Activated T-helper 1 cell treated with anti-CD3 and anti-CD28 coated beads, Interleukin-12 subunit alpha, Interleukin-12 subunit beta, Interleukin-2, Interleukin-4 antibody, amounts not matched to agents 30 ng/mL and 10 ng/mL and 1 ng/mL, durations not matched to agents 14 hours and 24 hours and 36 hours (primary cell): Measurements from ENCODE around the gene STARD13. TPM values are rescaled to one million over a fixed set of nuclear protein-coding genes. Genes with fewer than 3 reads are reported as not detected.

Experiments used
- DNase-seq: peaks from one replicate; pipeline ENCODE4 v3.0.0; 2021; ENCODE audit warnings: low spot score
- H3K27ac Mint-ChIP-seq: one replicate; pipeline ENCODE4 v1.8.0; 2021; ENCODE audit warnings: mild to moderate bottlenecking, mixed read lengths
- H3K27me3 Mint-ChIP-seq: one replicate; pipeline ENCODE4 v1.8.0; 2022; ENCODE audit warnings: mild to moderate bottlenecking, moderate library complexity, mixed read lengths; ENCODE audit not compliant: insufficient read depth
- H3K36me3 Mint-ChIP-seq: one replicate; pipeline ENCODE4 v1.8.0; 2021; ENCODE audit warnings: low read depth, mixed read lengths
- H3K4me1 Mint-ChIP-seq: one replicate; pipeline ENCODE4 v1.8.0; 2021; ENCODE audit warnings: low read depth, mixed read lengths
- H3K4me3 Mint-ChIP-seq: one replicate; pipeline ENCODE4 v1.8.0; 2021; ENCODE audit warnings: mild to moderate bottlenecking, moderate library complexity, mixed read lengths
- H3K9me3 Mint-ChIP-seq: one replicate; pipeline ENCODE4 v1.8.0; 2021; ENCODE audit warnings: mixed read lengths
- intact Hi-C: fragments of 100-400 bp; cut with micrococcal nuclease; formaldehyde crosslinking; loops from one replicate; pipeline ENCODE4 v1.15.1; 2024
- total RNA-seq: library from RNA; stranded (reverse); gene quantifications from 2 replicates; pipeline ENCODE4 v1.2.3, GENCODE V29; 2022

The STARD13 gene
- total RNA-seq, 1 donor from 2014 or later, result 6.9 TPM

DNA sequence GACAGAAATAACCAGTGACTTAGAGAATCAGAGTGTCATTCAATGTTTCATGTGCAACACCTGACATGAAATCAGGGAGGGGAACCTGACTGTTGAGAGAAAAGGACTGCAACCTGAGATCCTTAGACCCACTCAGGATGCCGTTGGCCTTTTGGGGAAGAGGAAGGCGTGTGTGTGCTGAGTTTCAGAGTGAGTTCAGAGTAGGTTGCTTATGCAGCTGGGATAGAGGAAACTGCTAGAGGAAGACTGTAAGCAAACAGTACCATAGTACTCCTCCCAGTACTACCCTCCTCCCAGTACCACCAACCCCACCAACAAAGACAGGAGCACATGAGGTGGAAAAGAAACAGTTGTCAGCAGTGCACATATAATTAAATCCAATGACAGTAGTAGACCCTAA is 205.6 kb downstream of the STARD13 start:
- intact Hi-C loops, result loop anchor here (10.0 kb wide), 2 partner anchors 535 to 645 kb away; no protein-coding TSS in a partner anchor
- peaks cover 8% of the 10 kb centered on the region for H3K27me3 Mint-ChIP-seq
- no peaks in the 10 kb centered on the region for H3K36me3 Mint-ChIP-seq
- peaks cover 13% of the 10 kb centered on the region for H3K4me1 Mint-ChIP-seq
- no peak overlapping the region for H3K4me3 Mint-ChIP-seq
- DNase-seq, result no peak
- H3K9me3 Mint-ChIP-seq, result no peaks in the 10 kb centered on the region
- H3K27ac Mint-ChIP-seq, result no peak overlapping the region

DNA sequence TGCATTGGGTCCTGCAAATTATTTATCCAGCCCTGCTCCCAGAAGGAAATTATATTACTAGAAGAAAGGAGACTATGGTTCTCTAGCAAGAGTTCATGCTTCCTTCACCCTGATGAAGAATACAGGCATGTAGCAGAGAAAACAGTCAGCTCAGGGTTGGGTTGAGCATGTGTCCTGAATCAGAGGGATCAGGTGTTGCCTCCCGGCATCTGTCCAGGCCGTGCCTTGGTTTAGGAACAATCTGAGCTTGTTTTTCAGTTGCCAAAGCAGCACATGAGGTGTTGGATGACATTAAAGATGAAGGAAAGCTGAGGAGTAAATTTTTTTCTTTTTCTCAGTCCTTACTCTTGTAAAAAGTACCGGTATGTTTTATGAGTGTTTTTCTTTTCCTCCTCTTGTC is 207.3 kb downstream of the STARD13 start:
- Mint-ChIP-seq H3K4me1 (peaks cover 15% of the 10 kb centered on the region), H3K4me3 (no peak overlapping the region), H3K27ac (no peak overlapping the region), H3K27me3 (peaks cover 7% of the 10 kb centered on the region), H3K36me3 (no peaks in the 10 kb centered on the region), H3K9me3 (no peaks in the 10 kb centered on the region)
- intact Hi-C loops, result loop anchor here (10.0 kb wide), 1 partner anchor 647 kb away; no protein-coding TSS in a partner anchor
- DNase-seq, result no peak

GRCh38 chr13:33076001-33076992 is 209.3 kb downstream of the STARD13 start:
- no peak overlapping the region for H3K27ac Mint-ChIP-seq
- no peak overlapping the region for H3K4me3 Mint-ChIP-seq
- no peak for DNase-seq
- peaks cover 3% of the 10 kb centered on the region for H3K36me3 Mint-ChIP-seq
- H3K9me3 Mint-ChIP-seq, result no peaks in the 10 kb centered on the region
- H3K4me1 Mint-ChIP-seq, result peaks cover 28% of the 10 kb centered on the region
- intact Hi-C loops, result loop anchor here (10.0 kb wide), 1 partner anchor 649 kb away; no protein-coding TSS in a partner anchor
- peaks cover 7% of the 10 kb centered on the region for H3K27me3 Mint-ChIP-seq

- Mint-ChIP-seq H3K27me3 (no peaks in the 10 kb centered on the region), H3K9me3 (no peaks in the 10 kb centered on the region), H3K4me1 (peaks cover 35% of the 10 kb centered on the region), H3K36me3 (peaks cover 3% of the 10 kb centered on the region), H3K4me3 (no peak overlapping the region), H3K27ac (no peak overlapping the region)
- intact Hi-C loops, result loop anchor here (2.0 to 10.0 kb wide), 4 partner anchors 73 to 651 kb away; no protein-coding TSS in a partner anchor
- DNase-seq, result no peak
Measured at GRCh38 chr13:33073338-33073737, 212.2 kb downstream of the STARD13 start.

DNA sequence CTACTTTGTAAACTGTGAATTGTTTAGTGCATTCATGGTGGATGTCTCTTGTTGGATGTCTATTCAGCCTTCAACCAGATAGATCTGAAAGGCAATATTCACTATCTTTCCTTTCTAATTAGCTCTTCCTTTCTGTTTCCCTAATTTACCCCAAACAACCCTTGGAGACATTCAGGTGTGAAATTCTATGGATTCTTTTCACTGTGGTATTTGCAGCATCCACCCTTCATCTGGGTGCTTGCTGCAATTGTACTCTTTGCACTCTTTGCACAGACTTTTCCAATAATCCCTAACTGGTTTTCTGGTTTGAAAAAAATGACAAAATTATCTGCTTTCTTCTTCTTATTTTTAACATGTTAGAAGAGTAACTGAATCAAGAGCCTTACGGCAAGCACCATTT is 212.8 kb downstream of the STARD13 start:
- H3K27me3 Mint-ChIP-seq, result no peaks in the 10 kb centered on the region
- no peak for DNase-seq
- H3K4me1 Mint-ChIP-seq, result peaks cover 35% of the 10 kb centered on the region
- H3K27ac Mint-ChIP-seq, result no peak overlapping the region
- peaks cover 3% of the 10 kb centered on the region for H3K36me3 Mint-ChIP-seq
- H3K4me3 Mint-ChIP-seq, result no peak overlapping the region
- no peaks in the 10 kb centered on the region for H3K9me3 Mint-ChIP-seq
- intact Hi-C loops, result loop anchor here (2.0 to 10.0 kb wide), 4 partner anchors 74 to 652 kb away; no protein-coding TSS in a partner anchor

DNA sequence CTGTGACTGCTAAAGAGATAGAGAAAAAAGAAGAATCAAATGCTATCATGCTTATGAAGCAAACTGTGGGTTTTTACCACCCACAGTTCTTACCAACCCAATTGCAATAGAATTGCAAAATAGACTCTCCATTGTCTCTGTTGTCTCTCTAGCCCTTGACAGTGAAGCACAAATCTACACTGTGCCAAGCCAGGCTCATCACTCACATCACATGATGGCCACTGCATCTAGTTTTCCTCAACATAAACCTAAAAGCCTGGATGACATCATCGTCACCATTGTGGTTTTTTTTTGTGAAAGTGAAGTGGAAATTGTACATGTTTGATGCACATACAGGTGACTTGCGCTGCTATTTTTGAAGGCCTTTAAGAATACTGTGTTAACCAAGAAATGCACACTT is 213.3 kb downstream of the STARD13 start:
- DNase-seq, result peak; percentile 3
- Mint-ChIP-seq H3K4me1 (peaks cover 35% of the 10 kb centered on the region), H3K27ac (peak overlapping the region; percentile 55), H3K27me3 (no peaks in the 10 kb centered on the region), H3K4me3 (no peak overlapping the region), H3K9me3 (no peaks in the 10 kb centered on the region), H3K36me3 (peaks cover 3% of the 10 kb centered on the region)
- intact Hi-C loops, result loop anchor here (2.0 to 10.0 kb wide), 4 partner anchors 75 to 653 kb away; no protein-coding TSS in a partner anchor

DNA sequence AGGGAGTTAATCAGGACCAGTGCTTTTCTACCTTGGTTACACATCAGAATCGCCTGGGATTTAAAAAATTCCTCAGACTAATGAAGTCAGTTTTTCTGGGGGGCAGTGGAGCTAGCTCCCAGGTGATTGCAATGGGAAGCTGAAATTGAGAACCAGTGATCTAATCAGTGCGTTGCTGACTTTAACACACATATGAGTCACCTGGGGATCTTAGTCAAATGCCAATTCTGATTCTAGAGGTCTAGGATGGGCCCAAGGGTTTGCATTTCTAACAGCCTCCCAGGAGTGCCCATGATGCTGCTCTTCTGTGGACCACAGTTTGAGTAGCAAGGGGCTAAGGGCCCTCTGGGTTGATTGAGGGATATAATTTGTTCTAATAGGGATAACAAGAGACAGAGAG is 214.8 kb downstream of the STARD13 start:
- Mint-ChIP-seq H3K27me3 (no peaks in the 10 kb centered on the region), H3K9me3 (no peaks in the 10 kb centered on the region), H3K4me3 (no peak overlapping the region), H3K36me3 (peaks cover 3% of the 10 kb centered on the region), H3K27ac (no peak overlapping the region), H3K4me1 (peaks cover 35% of the 10 kb centered on the region)
- DNase-seq, result no peak
- intact Hi-C loops, result loop anchor here (5.0 to 10.0 kb wide), 2 partner anchors 472 to 654 kb away; no protein-coding TSS in a partner anchor

- Mint-ChIP-seq H3K27ac (no peak overlapping the region), H3K4me3 (no peak overlapping the region), H3K36me3 (peaks cover 3% of the 10 kb centered on the region), H3K27me3 (no peaks in the 10 kb centered on the region), H3K9me3 (no peaks in the 10 kb centered on the region), H3K4me1 (peaks cover 35% of the 10 kb centered on the region)
- intact Hi-C loops, result no loop called here
- no peak for DNase-seq
Measured at GRCh38 chr13:33069365-33069764, 216.2 kb downstream of the STARD13 start.

GRCh38 chr13:33066329-33066728 is 219.2 kb downstream of the STARD13 start:
- Mint-ChIP-seq H3K9me3 (no peaks in the 10 kb centered on the region), H3K36me3 (no peaks in the 10 kb centered on the region), H3K27me3 (no peaks in the 10 kb centered on the region), H3K4me3 (no peak overlapping the region), H3K27ac (no peak overlapping the region), H3K4me1 (peaks cover 19% of the 10 kb centered on the region)
- intact Hi-C loops, result no loop called here
- no peak for DNase-seq

DNA sequence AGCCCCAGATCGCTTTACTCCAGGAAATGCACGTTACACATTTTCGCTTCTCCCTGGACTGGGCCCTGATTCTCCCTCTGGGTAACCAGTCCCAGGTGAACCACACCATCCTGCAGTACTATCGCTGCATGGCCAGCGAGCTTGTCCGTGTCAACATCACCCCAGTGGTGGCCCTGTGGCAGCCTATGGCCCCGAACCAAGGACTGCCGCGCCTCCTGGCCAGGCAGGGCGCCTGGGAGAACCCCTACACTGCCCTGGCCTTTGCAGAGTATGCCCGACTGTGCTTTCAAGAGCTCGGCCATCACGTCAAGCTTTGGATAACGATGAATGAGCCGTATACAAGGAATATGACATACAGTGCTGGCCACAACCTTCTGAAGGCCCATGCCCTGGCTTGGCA is 224.7 kb downstream of the STARD13 start:
- H3K4me1 Mint-ChIP-seq, result no peaks in the 10 kb centered on the region
- no peaks in the 10 kb centered on the region for H3K36me3 Mint-ChIP-seq
- no peak for DNase-seq
- no peaks in the 10 kb centered on the region for H3K9me3 Mint-ChIP-seq
- no peak overlapping the region for H3K27ac Mint-ChIP-seq
- no peaks in the 10 kb centered on the region for H3K27me3 Mint-ChIP-seq
- intact Hi-C loops, result no loop called here
- no peak overlapping the region for H3K4me3 Mint-ChIP-seq

DNA sequence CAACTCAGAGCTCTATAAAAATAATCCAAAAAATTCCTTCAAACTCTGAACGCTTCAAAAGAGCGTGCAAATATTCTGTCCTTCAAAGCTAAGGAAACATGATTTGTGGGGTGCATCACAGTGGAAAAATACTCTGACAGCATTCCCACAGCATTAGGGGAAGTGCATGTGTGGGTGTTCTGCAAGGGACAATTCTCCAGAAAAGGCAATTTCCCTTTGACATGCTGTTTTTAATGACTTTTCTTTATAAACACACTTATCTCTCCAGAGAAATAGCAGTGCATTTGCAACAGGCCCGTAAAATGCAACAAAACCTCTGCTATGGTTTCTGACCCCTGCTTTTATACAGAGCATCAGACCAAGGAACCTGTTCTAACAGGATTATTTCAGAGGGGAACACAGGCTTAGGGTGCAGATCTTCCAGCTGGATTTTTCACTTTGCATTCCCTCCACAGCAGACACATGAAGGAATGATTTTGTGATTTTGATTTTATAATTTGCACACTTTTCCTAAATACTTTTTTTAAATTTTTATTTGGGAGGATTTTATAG is 226.7 kb downstream of the STARD13 start:
- Mint-ChIP-seq H3K4me3 (no peak overlapping the region), H3K27ac (no peak overlapping the region), H3K36me3 (no peaks in the 10 kb centered on the region), H3K4me1 (no peaks in the 10 kb centered on the region), H3K9me3 (no peaks in the 10 kb centered on the region), H3K27me3 (no peaks in the 10 kb centered on the region)
- intact Hi-C loops, result no loop called here
- no peak for DNase-seq

GRCh38 chr13:33057019-33057780 is 228.4 kb downstream of the STARD13 start:
- Mint-ChIP-seq H3K36me3 (no peaks in the 10 kb centered on the region), H3K27me3 (no peaks in the 10 kb centered on the region)
- intact Hi-C loops, result no loop called here

More at GRCh38 chr13:33057019-33057780, 228.4 kb downstream of the STARD13 start:
- no peaks in the 10 kb centered on the region for H3K9me3 Mint-ChIP-seq
- no peak for DNase-seq
- no peak overlapping the region for H3K27ac Mint-ChIP-seq
- no peaks in the 10 kb centered on the region for H3K4me1 Mint-ChIP-seq
- no peak overlapping the region for H3K4me3 Mint-ChIP-seq
